H1 (cell line): ENCODE data around the gene PRUNE1. TPM values are rescaled to one million over a fixed set of nuclear protein-coding genes. Genes with fewer than 3 reads are reported as not detected.

ENCODE experiments used
- CTCF ChIA-PET: fragments of 300-600 bp; sonication (Branson Sonifier 250); formaldehyde crosslinking; loops from one replicate; lab custom pipeline; 2021; ENCODE audit not compliant: partially characterized antibody; lab: Charles Lee
- POLR2A ChIA-PET: fragments of 300-600 bp; sonication (Branson Sonifier 250); formaldehyde crosslinking; loops from one replicate; lab custom pipeline; 2021; ENCODE audit warnings: inconsistent platforms; ENCODE audit not compliant: partially characterized antibody; lab: Charles Lee
- DNase-seq, 2 experiments: peaks; one replicate each; pipeline versions ENCODE4 v3.0.0 to v3.0.0-alpha.2; 2010 to 2022; ENCODE audit warnings: low spot score in 2 of 2, low read depth in 1 of 2, mixed read lengths in 1 of 2
- FAIRE-seq: peaks from 2 replicates; lab custom pipeline; 2011; peaks lifted over from hg19 to GRCh38; lab: Jason Lieb, UNC
- H2AFZ ChIP-seq: 2 replicates; pipeline ENCODE4 v1.8.1; 2012; ENCODE audit warnings: low read length, inconsistent platforms
- H2AK5ac ChIP-seq: 2 replicates; pipeline ENCODE4 v1.6.1; 2013; ENCODE audit warnings: low read depth, low read length
- H2BK120ac ChIP-seq: replicated peaks from 2 replicates; pipeline ENCODE3; 2013; ENCODE audit warnings: low read depth, low read length, inconsistent platforms
- H2BK12ac ChIP-seq: 2 replicates; pipeline ENCODE4 v1.6.1; 2013; ENCODE audit warnings: low read depth, low read length
- H2BK15ac ChIP-seq: 2 replicates; pipeline ENCODE4 v1.6.1; 2013; ENCODE audit warnings: low read length
- H2BK20ac ChIP-seq: 2 replicates; pipeline ENCODE4 v1.6.1; 2013; ENCODE audit warnings: low read length
- H2BK5ac ChIP-seq: 2 replicates; pipeline ENCODE4 v1.6.1; 2013; ENCODE audit warnings: low read depth, low read length
- H3K14ac ChIP-seq: 2 replicates; pipeline ENCODE4 v1.6.1; 2013; ENCODE audit warnings: inconsistent platforms; ENCODE audit not compliant: insufficient read length
- H3K18ac ChIP-seq: 2 replicates; pipeline ENCODE4 v1.6.1; 2013; ENCODE audit warnings: low read length; ENCODE audit errors: extremely low read depth
- H3K23ac ChIP-seq: 2 replicates; pipeline ENCODE4 v1.6.1; 2013; ENCODE audit warnings: inconsistent platforms; ENCODE audit not compliant: insufficient read length
- H3K23me2 ChIP-seq: 2 replicates; pipeline ENCODE4 v1.6.1; 2013; ENCODE audit warnings: low read depth, low read length
- H3K27ac ChIP-seq: 2 replicates; pipeline ENCODE4 v1.6.1; 2011; ENCODE audit warnings: low read depth, low read length, inconsistent platforms
- H3K27me3 ChIP-seq, 4 experiments: replicated peaks in 1 of 4; 1 replicate in 1 of 4; 2 replicates in 3 of 4; pipeline versions ENCODE4 v1.6.1 to v1.8.1; 2011 to 2013; ENCODE audit warnings: low read length in 3 of 4, mild to moderate bottlenecking in 3 of 4, inconsistent platforms in 2 of 4, mixed read lengths in 2 of 4, moderate library complexity in 1 of 4; ENCODE audit not compliant: control insufficient read depth in 3 of 4, insufficient read depth in 3 of 4; ENCODE audit errors: extremely low read depth in 1 of 4
- H3K36me3 ChIP-seq, 4 experiments: 2 replicates each; pipeline versions ENCODE4 v1.6.1 to v1.8.1; 2011 to 2013; ENCODE audit warnings: mild to moderate bottlenecking in 4 of 4, low read length in 3 of 4, moderate library complexity in 2 of 4, control low read depth in 1 of 4, inconsistent platforms in 1 of 4; ENCODE audit not compliant: insufficient read depth in 4 of 4, control insufficient read depth in 2 of 4
- H3K4ac ChIP-seq: replicated peaks from 2 replicates; pipeline ENCODE3; 2013; ENCODE audit warnings: low read length, low read depth, mixed read lengths, inconsistent platforms; ENCODE audit not compliant: insufficient read length
- H3K4me1 ChIP-seq, 4 experiments: replicated peaks in 1 of 4; 1 replicate in 1 of 4; 2 replicates in 3 of 4; pipeline versions ENCODE4 v1.6.1 to v1.8.1; 2011 to 2013; ENCODE audit warnings: low read length in 3 of 4, inconsistent platforms in 2 of 4, mixed read lengths in 1 of 4; ENCODE audit not compliant: insufficient read depth in 4 of 4, control insufficient read depth in 3 of 4
- H3K4me2 ChIP-seq, 2 experiments: 2 replicates each; pipeline versions ENCODE4 v1.6.1 to v1.8.1; 2011 to 2013; ENCODE audit warnings: low read depth in 2 of 2, low read length in 2 of 2, control low read depth in 1 of 2, inconsistent platforms in 1 of 2, mild to moderate bottlenecking in 1 of 2; ENCODE audit not compliant: insufficient read depth in 1 of 2
- H3K4me3 ChIP-seq, 4 experiments: fragments of 200-600, 300-600 bp in 1 of 4; sonication (generic), shearing (Covaris generic), sonication (Bioruptor Twin) in 1 of 4; 2 replicates each; pipeline versions ENCODE4 v1.5.1 to v1.8.1; 2011 to 2016; ENCODE audit warnings: low read length in 4 of 4, low read depth in 3 of 4, control low read depth in 2 of 4, inconsistent platforms in 2 of 4, mild to moderate bottlenecking in 2 of 4, mixed read lengths in 1 of 4, moderate library complexity in 1 of 4; ENCODE audit not compliant: insufficient read depth in 2 of 4; ENCODE audit errors: extremely low read depth in 1 of 4
- H3K56ac ChIP-seq: replicated peaks from 2 replicates; pipeline ENCODE3; 2013; ENCODE audit warnings: low read depth, mild to moderate bottlenecking, mixed read lengths, low read length, inconsistent platforms; ENCODE audit not compliant: insufficient read length
- H3K79me1 ChIP-seq: 2 replicates; pipeline ENCODE4 v1.6.1; 2013; ENCODE audit warnings: low read depth, low read length, control low read depth
- H3K79me2 ChIP-seq, 2 experiments: 2 replicates each; pipeline versions ENCODE4 v1.6.1 to v1.8.1; 2012 to 2013; ENCODE audit warnings: low read length in 2 of 2, mild to moderate bottlenecking in 2 of 2, inconsistent platforms in 1 of 2; ENCODE audit not compliant: insufficient read depth in 2 of 2, control insufficient read depth in 1 of 2
- H3K9ac ChIP-seq, 4 experiments: replicated peaks in 1 of 4; 1 replicate in 1 of 4; 2 replicates in 3 of 4; pipeline versions ENCODE4 v1.6.1 to v1.8.1; 2011 to 2013; ENCODE audit warnings: low read depth in 3 of 4, low read length in 3 of 4, control low read depth in 2 of 4, mild to moderate bottlenecking in 2 of 4, moderate library complexity in 2 of 4, inconsistent platforms in 1 of 4; ENCODE audit errors: extremely low read depth in 1 of 4
- H3K9me3 ChIP-seq, 2 experiments: 2 replicates each; pipeline versions ENCODE4 v1.6.1 to v1.8.1; 2012 to 2013; ENCODE audit warnings: mild to moderate bottlenecking in 2 of 2, moderate library complexity in 2 of 2, control low read depth in 1 of 2, inconsistent platforms in 1 of 2, low read depth in 1 of 2, low read length in 1 of 2, mixed read lengths in 1 of 2; ENCODE audit not compliant: insufficient read depth in 2 of 2
- H4K20me1 ChIP-seq, 2 experiments: replicated peaks in 1 of 2; 2 replicates each; pipeline versions ENCODE3 to v1.8.1; 2011 to 2013; ENCODE audit warnings: inconsistent platforms in 2 of 2, low read length in 2 of 2, mild to moderate bottlenecking in 1 of 2; ENCODE audit not compliant: insufficient read depth in 2 of 2, control insufficient read depth in 1 of 2
- H4K5ac ChIP-seq: 2 replicates; pipeline ENCODE4 v1.6.1; 2013; ENCODE audit warnings: low read length, low read depth, mixed read lengths, inconsistent platforms; ENCODE audit not compliant: insufficient read length
- H4K8ac ChIP-seq: 2 replicates; pipeline ENCODE4 v1.8.0; 2013; ENCODE audit warnings: mild to moderate bottlenecking, moderate library complexity, low read length, inconsistent platforms; ENCODE audit not compliant: insufficient read depth; ENCODE audit errors: extremely low read depth
- H4K91ac ChIP-seq: replicated peaks from 2 replicates; pipeline ENCODE3; 2013; ENCODE audit warnings: low read length, mixed read lengths, inconsistent platforms; ENCODE audit not compliant: insufficient read length
- CBX5 ChIP-seq: fragments of 300-800, 300-1000 bp; sonication (generic); IDR thresholded peaks from 2 replicates; pipeline ENCODE4 v1.7.1; 2016; ENCODE audit warnings: antibody characterized with exemption, low read length, low read depth
- CBX8 ChIP-seq: fragments of 300-800, 300-1000 bp; sonication (generic); IDR thresholded peaks from 2 replicates; pipeline ENCODE4 v1.7.1; 2016; ENCODE audit warnings: low read depth, low read length, borderline replicate concordance
- CEBPB ChIP-seq: IDR thresholded peaks from 2 replicates; pipeline ENCODE4 v1.6.1; 2012; ENCODE audit warnings: low read depth, low read length
- CREB1 ChIP-seq: IDR thresholded peaks from 2 replicates; pipeline ENCODE4 v1.6.1; 2012; ENCODE audit warnings: inconsistent platforms
- CTBP2 ChIP-seq: IDR thresholded peaks from 2 replicates; pipeline ENCODE4 v1.7.0; 2011; ENCODE audit warnings: borderline replicate concordance, mild to moderate bottlenecking, moderate library complexity, mixed read lengths, low read length; ENCODE audit not compliant: insufficient read depth, insufficient read length
- EP300 ChIP-seq, 2 experiments: IDR thresholded peaks; 1 replicate in 1 of 2; 2 replicates in 1 of 2; pipeline ENCODE4 v1.6.1; 2011 to 2012; ENCODE audit warnings: low read depth in 2 of 2, low read length in 2 of 2, mild to moderate bottlenecking in 2 of 2, borderline replicate concordance in 1 of 2, inconsistent platforms in 1 of 2, moderate library complexity in 1 of 2
- GABPA ChIP-seq: IDR thresholded peaks from 2 replicates; pipeline ENCODE4 v1.6.1; 2011; ENCODE audit warnings: mild to moderate bottlenecking, low read length, moderate library complexity, borderline replicate concordance; ENCODE audit not compliant: insufficient read depth
- HDAC2 ChIP-seq, 2 experiments: fragments of 300-600 bp in 1 of 2; sonication (generic) in 1 of 2; IDR thresholded peaks; 2 replicates each; pipeline ENCODE4 v1.6.1; 2011 to 2012; ENCODE audit warnings: low read depth in 2 of 2, low read length in 2 of 2, mild to moderate bottlenecking in 2 of 2, moderate library complexity in 2 of 2, borderline replicate concordance in 1 of 2, inconsistent platforms in 1 of 2
- POU5F1 ChIP-seq: IDR thresholded peaks from 2 replicates; pipeline ENCODE4 v1.6.1; 2011; ENCODE audit warnings: low read depth, mild to moderate bottlenecking, low read length, moderate library complexity
- SIRT6 ChIP-seq: IDR thresholded peaks from one replicate; pipeline ENCODE4 v1.7.1; 2012; ENCODE audit warnings: low read length, inconsistent platforms
- SP2 ChIP-seq: IDR thresholded peaks from 2 replicates; pipeline ENCODE4 v1.6.1; 2012; ENCODE audit warnings: mild to moderate bottlenecking, low read length, inconsistent platforms
- TCF12 ChIP-seq: IDR thresholded peaks from 2 replicates; pipeline ENCODE4 v1.6.1; 2011; ENCODE audit warnings: low read depth, mild to moderate bottlenecking, low read length
- WGBS, 2 experiments: shearing (Covaris generic) in 1 of 2; methylation state at CpG; one replicate each; pipeline versions ENCODE4 v1.1.6 to v1.1.7; 2013 to 2015; ENCODE audit warnings: low lambda C conversion rate in 2 of 2, mixed read lengths in 2 of 2, inconsistent platforms in 1 of 2, low coverage in 1 of 2, missing lambda C conversion rate in 1 of 2; ENCODE audit not compliant: insufficient replicate concordance in 2 of 2, insufficient coverage in 1 of 2, insufficient read length in 1 of 2; ENCODE audit errors: extremely low coverage in 1 of 2, missing lambda C conversion rate in 1 of 2; 5-methylcytosine and 5-hydroxymethylcytosine counted together
- polyA plus RNA-seq, 7 experiments: library from polyadenylated mRNA; depleted of rRNA in 3 of 7; stranded (reverse) in 5 of 7; unstranded in 2 of 7; fragments of >200 nt in 5 of 7; fragments of 200-250 nt in 2 of 7; gene quantifications; 1 replicate in 5 of 7; 2 replicates in 1 of 7; 4 replicates in 1 of 7; pipeline versions ENCODE4 v1.2.1 to v1.2.3, GENCODE V29; 2011 to 2013; ENCODE audit warnings: missing spikeins in 2 of 7, mixed read lengths in 2 of 7
- total RNA-seq: library from RNA; stranded (reverse); fragmentation: NEBNext Ultra II Directional; extraction: Animal tissue kit (Norgen Biotek cat#: 25700); gene quantifications from 2 replicates; pipeline ENCODE4 v1.2.1, GENCODE V29; 2021

Gene PRUNE1
- total and polyA plus RNA-seq, 2 of the 8 experiments (the other 6 are each of a cell fraction or from before 2014, with no cell fraction given), result 32.8 to 54.2 TPM

GRCh38 chr1:151032164-151032563 is 23.9 kb downstream of the PRUNE1 start:
- no peaks in the 10 kb centered on the region for H3K79me2 ChIP-seq
- H2BK12ac ChIP-seq, result no peak overlapping the region
- H3K18ac ChIP-seq, result no peak overlapping the region
- H3K4me1 ChIP-seq, result peaks cover 0 to 3% (median 0%) of the 10 kb centered on the region in 4 experiments; a peak in 3 of 7 replicates
- H2BK120ac ChIP-seq, result no peak overlapping the region
- H3K9me3 ChIP-seq, result no peaks in the 10 kb centered on the region
- H2AFZ ChIP-seq, result no peak overlapping the region
- no peak overlapping the region for H3K4ac ChIP-seq
- no peak for FAIRE-seq
- no peak overlapping the region for H2BK20ac ChIP-seq
- H2AK5ac ChIP-seq, result no peak overlapping the region
- no peaks in the 10 kb centered on the region for H3K27me3 ChIP-seq
- DNase-seq, result no peak
- H3K23ac ChIP-seq, result no peak overlapping the region
- WGBS, 2 experiments, result 97% methylated on average over 8 of the region's 8 CpGs; no CpG with 5 or more reads in 1 of the 2 experiments
- no peaks in the 10 kb centered on the region for H4K20me1 ChIP-seq
- no peak overlapping the region for H2BK15ac ChIP-seq
- no peak overlapping the region for H3K14ac ChIP-seq
- no peak overlapping the region for H4K8ac ChIP-seq
- peaks cover 2 to 27% (median 20%) of the 10 kb centered on the region in 4 experiments; a peak in 7 of 8 replicates for H3K36me3 ChIP-seq
- no peak overlapping the region for H3K4me3 ChIP-seq
- ChIA-PET CTCF (interaction anchor here (1.0 to 2.0 kb wide), 5 partner anchors 15 to 68 kb away, joined by 3 to 9 read pairs (median 5); partner anchors contain the start of genes C1orf56, CDC42SE1, MINDY1 and MLLT11), POLR2A (interaction anchor here (1.3 to 1.7 kb wide), 4 partner anchors 13 to 20 kb away, joined by 3 to 11 read pairs (median 4); partner anchors contain the start of gene C1orf56)
- H2BK5ac ChIP-seq, result no peak overlapping the region
- no peak overlapping the region for H3K56ac ChIP-seq
- no peaks in the 10 kb centered on the region for H3K23me2 ChIP-seq
- H4K91ac ChIP-seq, result no peak overlapping the region
- no peak overlapping the region for H3K9ac ChIP-seq
- H3K4me2 ChIP-seq, result no peak overlapping the region
- no peak overlapping the region for H4K5ac ChIP-seq
- no peaks in the 10 kb centered on the region for H3K79me1 ChIP-seq
- no peak overlapping the region for H3K27ac ChIP-seq
- TF ChIP-seq SIRT6 (no peak), CREB1 (no peak), SP2 (no peak), TCF12 (no peak), CBX8 (no peak), CBX5 (no peak), POU5F1 (no peak), CEBPB (no peak), HDAC2 (IDR thresholded peaks at IDR 0.05; ENCODE audit: borderline replicate concordance in 1 of 2, low read depth in 2 of 2, low read length in 2 of 2) (no peak), CTBP2 (no peak), GABPA (no peak), EP300 (IDR thresholded peaks at IDR 0.05; ENCODE audit: borderline replicate concordance in 1 of 2, low read depth in 2 of 2, low read length in 2 of 2) (no peak)
